ENCODE measurements around the gene KIF17.

DNA sequence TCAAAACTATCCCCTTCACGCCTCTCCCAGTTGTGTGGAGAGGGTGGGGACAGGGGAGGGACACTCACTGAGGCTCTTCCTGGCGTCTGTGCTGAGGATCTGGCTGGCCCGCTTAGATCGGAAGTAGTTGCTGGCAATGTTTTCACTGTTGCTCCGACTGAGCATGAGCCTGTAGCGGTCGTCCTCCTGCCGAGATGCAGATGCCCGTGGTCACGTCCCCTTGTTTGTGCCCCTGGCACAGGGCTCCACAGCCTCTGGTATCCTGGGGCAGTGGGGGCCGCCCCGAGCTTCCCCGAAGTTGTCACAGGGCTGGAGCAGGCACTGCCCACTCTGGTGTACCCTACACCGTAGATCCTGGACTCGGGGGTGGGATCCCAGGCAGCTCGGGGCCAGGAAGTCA, 51.7 kb downstream of the KIF17 start:
- TF ChIP-seq EZH2 (IDR thresholded peaks at IDR 0.05) = no peak
- TF ChIP-seq, protein P1, sequence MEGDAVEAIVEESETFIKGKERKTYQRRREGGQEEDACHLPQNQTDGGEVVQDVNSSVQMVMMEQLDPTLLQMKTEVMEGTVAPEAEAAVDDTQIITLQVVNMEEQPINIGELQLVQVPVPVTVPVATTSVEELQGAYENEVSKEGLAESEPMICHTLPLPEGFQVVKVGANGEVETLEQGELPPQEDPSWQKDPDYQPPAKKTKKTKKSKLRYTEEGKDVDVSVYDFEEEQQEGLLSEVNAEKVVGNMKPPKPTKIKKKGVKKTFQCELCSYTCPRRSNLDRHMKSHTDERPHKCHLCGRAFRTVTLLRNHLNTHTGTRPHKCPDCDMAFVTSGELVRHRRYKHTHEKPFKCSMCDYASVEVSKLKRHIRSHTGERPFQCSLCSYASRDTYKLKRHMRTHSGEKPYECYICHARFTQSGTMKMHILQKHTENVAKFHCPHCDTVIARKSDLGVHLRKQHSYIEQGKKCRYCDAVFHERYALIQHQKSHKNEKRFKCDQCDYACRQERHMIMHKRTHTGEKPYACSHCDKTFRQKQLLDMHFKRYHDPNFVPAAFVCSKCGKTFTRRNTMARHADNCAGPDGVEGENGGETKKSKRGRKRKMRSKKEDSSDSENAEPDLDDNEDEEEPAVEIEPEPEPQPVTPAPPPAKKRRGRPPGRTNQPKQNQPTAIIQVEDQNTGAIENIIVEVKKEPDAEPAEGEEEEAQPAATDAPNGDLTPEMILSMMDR (IDR thresholded peaks at IDR 0.05) = no peak

Measured in neural progenitor cell (in vitro differentiated cells).